HG02970 (cell line): ENCODE data around the gene CCDC187.

Experiments
- ATAC-seq: cut with Tn5 transposase; IDR thresholded peaks from one replicate; pipeline ENCODE4 v1.9.1; 2021; ENCODE audit warnings: mild to moderate bottlenecking, moderate library complexity, moderate number of reproducible peaks; ENCODE audit not compliant: unreplicated experiment, low FRiP score

The CCDC187 gene

DNA sequence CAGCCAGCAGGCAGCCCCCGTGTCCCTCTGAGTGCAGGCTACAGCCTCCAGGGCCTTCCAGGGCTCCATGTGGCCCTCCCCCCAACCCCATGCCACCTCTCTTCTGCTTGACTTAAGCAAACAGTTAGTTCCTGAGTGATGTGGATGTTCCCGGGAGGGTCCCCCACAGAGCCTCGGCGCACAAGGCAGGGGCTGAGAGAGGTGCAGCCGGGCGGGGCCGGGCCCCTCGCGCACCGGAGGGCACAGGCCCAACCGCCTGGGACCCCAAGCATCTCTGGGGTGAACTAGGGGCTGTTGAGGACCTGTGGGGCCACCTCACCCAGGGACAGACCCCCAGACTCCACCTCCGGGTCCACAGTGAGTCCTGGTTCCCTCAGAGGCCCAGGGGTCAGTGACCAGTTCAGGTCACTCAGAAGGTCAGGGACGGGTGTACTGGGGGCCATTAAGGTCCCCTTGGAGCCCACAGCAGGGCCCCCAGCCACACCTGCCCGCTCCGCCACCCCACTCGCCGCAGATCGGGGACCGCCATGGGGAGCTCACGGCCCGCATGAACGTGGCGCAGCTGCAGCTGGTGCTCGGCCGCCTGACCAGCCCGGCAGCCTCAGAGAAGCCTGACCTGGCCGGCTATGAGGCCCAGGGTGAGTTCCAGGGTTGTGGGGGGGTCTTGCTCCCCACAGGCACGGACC lies 36.6 kb upstream of the CCDC187 start:
- no peak for ATAC-seq

DNA sequence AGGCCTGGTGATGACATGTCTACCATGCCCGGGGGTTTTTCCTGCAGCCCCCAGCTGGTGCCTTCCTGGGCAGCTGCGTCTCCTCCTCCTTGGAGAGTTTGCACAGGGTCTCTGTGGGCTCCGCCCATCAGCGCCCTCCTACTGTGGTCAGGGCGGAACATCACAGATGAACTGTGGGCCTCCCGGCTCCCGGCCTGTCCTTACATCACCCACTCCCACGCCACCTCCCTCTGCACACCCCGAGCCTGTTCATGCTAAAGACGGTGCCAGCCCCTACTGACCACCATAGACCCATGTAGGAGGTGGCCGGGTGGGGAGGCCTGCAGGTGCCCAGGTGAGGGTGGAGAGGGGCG lies 36.0 kb upstream of the CCDC187 start:
- ATAC-seq, result no peak

DNA sequence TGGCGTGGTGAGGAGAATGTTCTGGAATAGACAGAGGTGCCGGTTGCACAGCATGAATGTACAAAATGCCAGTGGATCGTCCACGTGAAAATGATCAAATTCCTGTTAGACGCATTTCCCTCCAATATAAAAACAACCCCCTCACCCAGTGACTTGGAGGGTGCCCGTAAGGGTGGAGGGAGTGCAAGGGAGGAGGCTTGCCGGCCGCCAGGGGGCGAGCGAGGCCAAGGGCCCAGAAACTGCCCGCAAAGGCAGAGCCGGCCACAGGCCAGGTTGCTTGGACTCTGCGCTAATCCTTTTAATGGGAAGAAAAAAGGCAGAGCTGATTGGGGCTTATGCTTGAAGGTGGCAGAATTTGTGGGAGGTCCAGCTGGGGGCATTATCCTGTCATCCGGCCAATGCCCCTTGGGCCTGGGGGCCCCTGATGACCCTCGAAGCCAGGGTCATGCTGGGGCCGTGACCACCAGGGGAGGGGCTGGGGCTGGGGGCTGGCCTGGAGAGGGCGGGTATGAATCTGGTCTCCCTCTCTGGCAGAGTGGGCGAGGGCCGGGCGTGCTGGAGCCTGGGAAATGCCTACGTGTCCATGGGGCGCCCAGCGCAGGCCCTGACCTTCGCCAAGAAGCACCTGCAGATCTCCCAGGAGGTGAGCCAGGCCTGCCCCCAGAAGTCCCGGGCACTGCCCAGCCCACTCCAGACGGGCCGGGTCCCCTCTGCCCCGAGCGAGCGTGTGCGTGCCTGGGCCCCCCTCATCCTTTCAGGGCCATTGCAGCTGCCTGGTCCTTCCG lies 35.5 kb upstream of the CCDC187 start:
- ATAC-seq, result no peak

DNA sequence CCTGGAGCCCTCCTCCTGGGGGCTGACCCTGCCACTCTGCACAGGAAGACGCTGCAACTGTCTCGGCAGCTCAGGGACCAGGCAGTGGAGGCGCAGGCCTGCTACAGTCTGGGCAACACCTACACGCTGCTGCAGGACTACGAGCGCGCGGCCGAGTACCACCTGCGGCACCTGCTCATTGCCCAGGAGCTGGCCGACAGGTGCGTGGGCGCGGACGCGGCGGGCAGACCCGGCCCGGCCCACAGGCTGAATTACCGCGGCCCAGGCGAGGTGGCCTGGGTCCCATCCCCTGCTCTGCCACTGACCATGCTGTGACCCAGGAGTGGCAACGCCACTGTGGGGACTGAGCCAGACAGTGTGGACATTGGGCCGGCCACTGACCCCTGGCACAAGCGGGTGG lies 34.6 kb upstream of the CCDC187 start:
- ATAC-seq, result no peak

DNA sequence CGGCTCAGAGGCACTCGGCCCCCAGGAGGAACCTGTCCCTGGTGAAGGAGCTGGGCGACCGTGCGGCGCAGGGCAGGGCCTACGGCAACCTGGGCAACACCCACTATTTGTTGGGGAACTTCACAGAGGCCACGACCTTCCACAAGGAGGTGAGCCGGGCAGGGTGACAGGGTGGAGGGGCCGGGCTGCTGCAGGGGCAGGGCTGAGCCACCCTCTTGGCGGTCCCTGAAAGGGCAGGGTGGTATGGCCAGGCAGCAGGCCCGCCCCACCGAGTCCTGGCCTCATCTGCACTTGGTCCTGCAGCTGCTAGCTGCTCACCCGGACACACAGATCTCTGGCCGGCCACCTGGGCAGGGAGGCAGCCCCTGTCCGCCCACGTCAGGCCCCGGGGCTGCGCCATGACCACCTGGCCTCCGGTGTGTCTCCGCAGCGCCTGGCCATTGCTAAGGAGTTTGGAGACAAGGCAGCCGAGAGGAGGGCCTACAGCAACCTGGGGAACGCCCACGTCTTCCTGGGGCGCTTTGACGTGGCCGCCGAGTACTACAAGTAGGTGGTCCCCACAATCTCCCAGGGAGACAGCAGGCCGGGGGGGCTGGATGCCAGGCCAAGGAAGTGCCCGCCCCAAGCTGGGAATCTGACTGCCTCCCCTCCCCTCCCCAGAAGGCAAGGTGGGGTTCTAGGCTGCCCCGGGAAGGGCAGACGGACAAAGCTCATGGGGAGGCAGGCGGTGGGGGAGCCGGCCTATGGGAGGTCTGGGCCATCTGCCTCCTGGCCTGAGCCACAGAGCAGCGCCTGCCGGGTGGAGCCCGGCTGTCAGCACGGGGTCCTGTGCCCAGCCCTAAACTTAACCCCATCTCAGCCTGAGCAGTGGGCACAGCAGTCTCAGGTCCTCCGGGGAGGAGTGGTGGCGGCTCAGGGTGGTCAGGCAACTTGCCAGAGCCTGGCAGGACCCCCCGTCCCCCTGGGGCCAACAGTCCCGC lies 33.8 kb upstream of the CCDC187 start:
- no peak for ATAC-seq

DNA sequence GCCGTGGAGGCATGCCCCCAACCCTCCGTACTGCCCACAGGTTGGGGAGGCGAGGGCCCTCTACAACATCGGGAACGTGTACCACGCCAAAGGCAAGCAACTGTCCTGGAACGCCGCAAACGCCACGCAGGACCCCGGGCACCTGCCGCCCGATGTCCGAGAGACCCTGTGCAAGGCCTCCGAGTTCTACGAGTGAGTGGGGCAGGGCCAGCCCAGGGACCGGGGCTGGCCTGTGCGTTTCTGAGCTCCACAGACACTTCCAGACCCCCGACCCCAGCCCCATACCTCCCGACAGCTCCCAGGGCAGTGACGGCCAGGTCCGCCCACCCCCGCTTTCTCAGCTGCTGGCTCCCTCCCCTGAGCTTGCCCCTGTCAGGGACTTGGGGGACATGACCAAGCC lies 33.0 kb upstream of the CCDC187 start:
- no peak for ATAC-seq

DNA sequence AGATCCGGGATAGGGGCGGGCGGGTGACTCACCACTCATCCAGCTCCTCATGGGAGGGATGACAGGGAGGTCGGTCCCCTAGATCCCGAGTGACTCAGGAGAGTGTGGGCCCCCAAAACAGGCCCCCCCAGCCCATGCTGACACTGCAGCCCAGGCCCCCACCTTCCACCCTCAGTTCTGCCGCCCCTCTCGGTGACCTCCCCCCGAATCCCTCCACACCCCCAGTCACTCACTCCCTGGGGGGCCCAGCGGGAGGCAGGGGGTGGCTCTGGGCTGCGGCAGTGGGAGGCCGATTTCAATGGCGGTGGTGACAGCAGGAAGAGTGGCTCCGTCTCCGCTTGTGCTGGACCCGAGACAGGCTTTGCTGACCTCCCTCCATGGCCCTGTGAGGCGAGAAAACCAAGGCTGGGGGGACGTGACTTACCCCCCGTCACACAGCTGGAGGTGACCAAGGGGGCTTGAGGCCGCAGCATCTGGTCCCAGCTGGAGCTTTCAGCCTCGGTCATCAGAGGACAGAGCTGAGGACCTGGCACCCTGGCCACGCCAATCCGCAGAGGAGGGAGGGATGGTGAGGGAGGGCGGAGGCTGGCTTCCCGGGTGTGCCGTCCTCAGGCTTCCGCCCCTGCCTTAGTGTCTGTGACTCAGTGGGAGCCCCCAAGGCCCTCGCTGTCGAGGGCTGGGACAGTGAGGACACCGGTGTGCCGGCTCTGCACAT lies 32.4 kb upstream of the CCDC187 start:
- no peak for ATAC-seq

DNA sequence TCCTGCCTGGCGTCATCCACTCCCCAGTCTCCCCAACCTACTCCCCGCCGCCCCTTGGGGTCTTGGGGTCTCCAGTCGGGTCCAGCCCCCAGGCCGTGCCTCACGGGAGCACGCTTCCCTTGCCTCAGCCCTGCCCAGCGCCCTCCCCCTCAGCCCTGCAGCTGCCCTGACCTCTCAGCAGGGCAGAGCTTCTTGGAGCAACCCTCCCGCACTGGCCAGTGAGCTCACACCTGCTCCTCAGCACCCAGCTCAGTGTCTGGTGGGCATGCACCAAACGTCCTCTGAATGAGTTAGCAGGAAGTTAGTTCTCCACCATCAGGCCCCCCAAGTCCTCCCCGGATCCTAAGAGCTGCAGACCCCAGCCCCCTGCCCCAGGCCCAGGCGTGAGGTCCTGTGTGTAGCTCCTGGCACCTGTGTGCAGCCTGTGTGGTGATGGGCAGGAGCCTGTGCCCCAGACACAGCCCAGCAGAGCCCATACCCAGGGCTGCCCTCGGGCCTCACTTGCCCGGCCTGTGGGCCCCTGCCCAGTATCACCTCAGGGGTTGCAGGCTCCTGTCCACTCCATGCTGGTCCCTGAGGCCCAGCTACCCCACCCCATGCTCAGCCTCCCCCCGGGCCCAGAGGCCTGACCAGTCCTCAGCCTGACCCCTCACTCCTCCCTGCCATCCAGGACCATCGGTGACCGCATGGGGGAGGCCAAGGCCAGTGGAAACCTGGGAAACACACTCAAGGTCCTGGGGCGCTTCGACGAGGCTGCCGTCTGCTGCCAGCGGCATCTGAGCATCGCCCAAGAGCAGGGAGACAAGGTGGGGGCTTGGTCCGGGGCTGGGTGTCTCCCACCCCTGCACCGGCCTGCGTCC lies 31.6 kb upstream of the CCDC187 start:
- ATAC-seq, result no peak

DNA sequence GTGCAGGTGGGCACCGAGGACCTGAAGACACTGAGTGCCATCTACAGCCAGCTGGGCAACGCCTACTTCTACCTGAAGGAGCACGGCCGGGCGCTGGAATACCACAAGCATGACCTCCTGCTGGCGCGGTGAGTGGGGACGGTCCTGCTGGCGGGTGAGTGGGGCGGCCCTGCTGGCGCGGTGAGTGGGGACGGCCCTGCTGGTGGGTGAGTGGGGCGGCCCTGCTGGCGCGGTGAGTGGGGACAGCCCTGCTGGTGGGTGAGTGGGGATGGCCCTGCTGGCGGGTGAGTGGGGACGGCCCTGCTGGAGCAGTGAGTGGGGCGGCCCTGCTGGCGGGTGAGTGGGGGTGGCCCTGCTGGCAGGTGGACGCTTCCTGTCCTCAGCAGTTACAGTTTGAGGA lies 30.6 kb upstream of the CCDC187 start:
- ATAC-seq, result no peak

DNA sequence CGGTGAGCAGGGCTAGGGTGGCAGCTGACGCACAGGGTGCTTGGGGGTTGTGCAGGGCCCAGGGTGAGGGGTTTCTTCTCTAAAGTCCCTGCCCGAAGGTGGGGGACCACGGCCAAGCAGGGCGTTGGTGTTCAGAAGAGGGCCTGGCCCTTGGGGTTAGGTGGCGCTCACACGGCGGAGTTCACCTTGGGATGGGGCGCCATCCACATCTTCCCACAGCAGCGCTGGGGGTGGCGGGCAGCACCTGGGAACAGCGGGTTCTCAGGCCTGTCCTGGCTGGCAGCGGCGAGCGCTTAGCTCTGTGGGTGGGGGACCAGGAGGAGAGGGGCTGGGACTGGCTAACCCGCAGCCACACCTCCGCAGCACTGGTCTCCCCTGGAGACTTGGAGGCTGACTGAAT lies 29.6 kb upstream of the CCDC187 start:
- ATAC-seq, result no peak

DNA sequence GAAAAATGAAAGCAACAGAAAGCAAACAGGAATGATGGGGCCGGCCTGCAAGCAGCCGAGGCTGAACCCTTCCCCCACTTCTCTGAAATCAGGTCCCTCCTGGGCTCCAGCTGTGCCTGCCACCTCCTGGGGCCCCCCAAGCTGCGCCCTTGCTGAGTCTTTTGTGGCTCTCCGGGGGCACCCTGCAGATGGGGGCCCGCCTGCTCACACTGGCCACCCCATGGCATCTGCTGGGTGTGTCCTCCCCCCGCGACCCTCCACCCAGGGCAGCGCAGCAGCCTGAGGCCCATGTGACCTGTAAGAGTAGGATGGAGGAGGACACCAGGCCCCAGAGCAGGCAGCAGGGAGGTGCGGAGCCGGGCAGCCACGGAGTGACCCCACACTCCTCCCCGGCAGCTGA lies 29.2 kb upstream of the CCDC187 start:
- ATAC-seq, result no peak

DNA sequence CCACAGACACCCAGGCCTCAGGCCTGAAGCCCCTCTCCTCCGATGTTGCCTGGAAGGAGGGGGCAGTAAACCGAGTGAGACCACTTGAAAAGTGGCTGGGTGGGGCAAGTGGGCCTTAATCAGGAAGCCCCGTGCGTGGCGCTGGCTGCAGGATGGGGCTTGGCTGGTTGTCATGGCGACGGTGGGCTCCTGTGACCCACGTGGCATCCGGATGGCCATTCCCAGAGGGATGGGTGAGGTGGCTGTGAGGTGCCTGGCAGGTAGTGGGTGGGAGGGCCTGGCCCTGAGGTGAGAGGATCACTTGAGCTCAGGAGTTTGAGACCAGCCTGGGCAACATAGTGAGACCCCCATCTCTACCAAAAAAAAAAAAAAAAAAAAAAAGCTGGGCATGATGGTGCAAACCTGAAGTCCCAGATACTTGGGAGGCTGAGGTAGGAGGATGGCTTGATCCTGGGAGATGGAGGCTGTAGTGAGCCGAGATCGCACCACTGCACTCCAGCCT lies 28.6 kb upstream of the CCDC187 start:
- no peak for ATAC-seq

DNA sequence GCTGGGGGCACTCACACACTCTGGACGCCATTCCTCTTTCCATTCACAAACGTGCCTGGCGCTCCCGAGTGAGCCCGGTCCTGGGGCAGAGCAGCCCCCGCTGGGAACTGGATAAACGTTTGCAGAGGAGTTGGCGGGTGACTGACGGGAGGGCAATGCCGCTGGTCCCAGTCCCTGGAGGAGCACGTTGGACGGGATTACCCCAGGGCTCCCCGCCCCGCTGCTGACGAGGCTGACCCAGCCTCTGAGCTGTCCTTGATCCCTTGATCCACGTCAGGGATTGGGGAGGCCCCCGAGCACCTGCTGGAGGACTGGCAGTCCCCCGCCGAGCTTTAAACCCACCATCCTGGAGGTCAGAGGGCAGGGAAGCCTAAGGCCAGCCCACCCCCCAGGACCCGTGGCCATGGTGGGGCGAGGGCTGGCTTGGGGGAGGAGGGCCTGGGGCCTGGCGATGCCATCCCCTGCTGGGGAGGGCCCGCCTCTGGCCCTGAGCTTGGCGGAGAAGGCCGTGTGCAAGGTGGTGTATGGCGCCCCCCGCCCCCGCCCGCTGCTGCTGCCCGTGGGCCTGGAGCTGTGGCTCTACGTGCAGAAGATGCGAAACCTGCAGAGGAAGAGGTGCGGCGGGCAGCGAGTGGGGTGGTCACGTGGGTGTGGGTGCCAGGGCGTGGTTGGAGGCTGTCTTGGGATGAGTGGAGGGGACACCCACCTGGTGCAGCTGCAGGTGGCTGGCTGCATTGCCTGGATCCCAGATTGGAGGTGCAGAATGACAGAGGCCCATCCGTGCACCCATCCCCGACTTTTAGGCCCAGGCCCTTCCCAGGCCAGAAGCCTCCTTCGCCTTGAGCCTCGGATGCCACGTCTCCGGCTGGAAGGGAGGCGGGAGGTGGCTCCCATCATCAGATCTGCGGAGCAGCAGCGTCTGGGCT lies 27.9 kb upstream of the CCDC187 start:
- ATAC-seq, result no peak

DNA sequence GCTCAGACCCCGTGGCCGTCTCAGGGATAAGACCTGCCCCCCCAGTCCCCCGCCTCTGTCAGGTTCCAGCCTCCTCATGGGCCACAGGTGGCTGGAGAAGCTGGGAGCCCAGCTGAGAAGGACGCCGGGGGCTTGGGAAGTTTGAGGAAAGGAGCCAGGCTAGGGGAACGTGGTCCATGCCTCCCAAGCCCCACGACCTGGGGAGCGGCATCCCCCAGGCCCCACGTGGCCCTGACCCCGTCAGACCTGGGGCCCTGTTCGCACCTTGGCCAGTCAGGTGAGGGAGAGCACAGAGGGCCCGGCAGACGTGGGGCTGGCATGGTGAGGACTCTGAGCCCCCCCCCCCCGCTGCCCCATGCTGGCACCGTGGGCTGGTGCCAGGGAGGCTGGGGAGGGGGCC lies 27.1 kb upstream of the CCDC187 start:
- ATAC-seq, result no peak

DNA sequence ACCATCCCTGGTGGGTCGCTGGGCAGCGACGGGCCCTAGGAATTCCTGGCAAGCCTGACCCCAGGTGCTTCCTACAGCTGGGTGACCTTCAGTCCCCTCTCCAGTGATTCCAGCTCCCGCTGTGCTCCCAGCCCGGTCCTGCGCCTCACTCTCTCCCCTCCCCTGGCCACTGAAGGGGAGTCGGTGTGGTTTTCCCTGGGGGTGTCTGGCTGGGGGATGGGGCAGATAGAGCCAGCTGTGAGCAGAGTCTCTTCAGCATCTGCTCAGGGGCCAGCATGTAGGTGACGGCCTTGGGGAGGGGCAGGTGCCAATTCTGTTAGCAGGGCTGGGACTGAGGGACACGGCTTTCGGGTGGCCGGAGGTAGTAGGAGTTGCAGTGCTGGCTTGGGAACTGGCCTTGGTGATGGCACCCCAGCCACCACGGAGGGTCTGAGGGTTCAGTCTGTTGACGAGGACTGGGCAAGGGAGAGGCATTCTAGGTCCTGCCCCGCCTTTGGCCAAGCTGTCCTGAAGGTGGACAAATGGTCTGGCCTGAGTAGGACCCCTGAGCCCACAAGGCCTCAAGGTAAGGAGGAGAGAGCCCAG lies 26.6 kb upstream of the CCDC187 start:
- no peak for ATAC-seq

DNA sequence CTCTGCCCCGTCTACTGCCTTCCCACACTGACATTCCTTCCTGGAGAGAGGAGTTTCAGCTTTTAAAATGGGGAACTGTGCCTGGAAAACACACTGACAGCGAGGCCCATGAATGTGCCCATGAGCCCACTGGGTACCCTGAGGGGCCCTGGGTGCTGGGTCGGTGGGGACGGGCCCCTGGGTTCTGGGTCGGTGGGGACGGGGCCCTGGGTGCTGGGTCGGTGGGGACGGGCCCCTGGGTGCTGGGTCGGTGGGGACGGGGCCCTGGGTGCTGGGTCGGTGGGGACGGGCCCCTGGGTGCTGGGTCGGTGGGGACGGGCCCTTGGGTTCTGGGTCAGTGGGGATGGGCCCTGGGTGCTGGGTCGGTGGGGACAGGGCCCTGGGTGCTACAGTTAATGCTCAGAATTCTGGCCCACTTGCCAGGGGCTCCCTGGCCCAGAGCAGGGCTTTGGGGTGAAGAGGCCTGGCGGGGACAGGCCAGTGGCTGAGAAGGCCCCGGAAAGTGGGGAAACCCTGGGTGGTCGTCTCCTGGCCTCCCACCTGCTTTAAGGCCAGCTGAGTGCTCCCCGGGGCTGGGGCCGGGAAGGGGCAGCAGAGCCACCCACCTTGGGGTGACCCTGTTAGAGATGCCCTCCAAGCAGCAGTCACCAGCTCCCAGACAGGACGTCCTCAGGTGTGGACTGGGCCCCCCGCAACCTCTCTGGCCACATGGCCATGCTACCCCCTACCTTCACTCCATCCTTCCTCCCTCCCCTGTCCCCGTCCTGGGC lies 25.9 kb upstream of the CCDC187 start:
- no peak for ATAC-seq

DNA sequence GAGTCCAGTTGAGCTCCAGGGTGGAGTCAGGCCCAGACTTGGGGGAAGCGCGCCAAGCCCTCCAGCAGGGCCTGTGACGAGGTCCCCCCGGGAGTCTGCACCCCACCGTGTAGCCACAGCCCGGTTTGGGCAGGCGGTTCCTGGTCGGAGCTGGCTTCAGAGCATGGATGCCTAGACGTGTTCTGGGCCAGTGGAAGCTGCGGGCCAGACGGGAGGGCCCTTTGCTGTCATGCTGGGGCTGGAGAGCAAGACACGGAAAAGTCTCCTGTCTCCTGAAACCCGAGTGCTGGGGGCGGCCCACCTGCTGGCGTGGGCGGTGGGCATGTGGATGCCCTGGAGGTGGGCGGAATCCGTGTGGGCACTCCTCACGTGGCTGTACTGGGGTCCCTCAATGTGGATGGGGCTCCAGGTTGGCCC lies 25.3 kb upstream of the CCDC187 start:
- ATAC-seq, result no peak
